Endothelial cell of umbilical vein (primary cell): ENCODE results near the gene SYTL3. TPM values are rescaled to one million over a fixed set of nuclear protein-coding genes. Genes with fewer than 3 reads are reported as not detected.

ENCODE experiments used
- BruUV-seq: library from RNA; stranded (reverse); fragments of 400-500 nt; replicated peaks from 2 replicates; lab custom pipeline; 2021; lab: Mats Ljungman, UMichigan
- CTCF ChIA-PET: fragments of 300-600, 350-600 bp; sonication (Branson Sonifier 250); formaldehyde crosslinking; loops from one replicate; lab custom pipeline; 2021; ENCODE audit warnings: antibody characterized with exemption, inconsistent platforms; lab: Charles Lee
- POLR2A ChIA-PET: fragments of 300-600, 350-600 bp; sonication (Branson Sonifier 250); formaldehyde crosslinking; loops from one replicate; lab custom pipeline; 2021; ENCODE audit warnings: antibody characterized with exemption, inconsistent platforms; lab: Charles Lee
- DNase-seq: peaks from one replicate; pipeline ENCODE4 v3.0.0-alpha.2; 2011; ENCODE audit warnings: low read depth, low spot score
- FAIRE-seq: peaks from 2 replicates; lab custom pipeline; 2011; peaks lifted over from hg19 to GRCh38; lab: Jason Lieb, UNC
- H2AFZ ChIP-seq: 2 replicates; pipeline ENCODE4 v1.6.0; 2012; ENCODE audit warnings: low read depth, low read length, control low read depth, inconsistent platforms
- H3K27ac ChIP-seq: 2 replicates; pipeline ENCODE4 v1.5.1; 2011; ENCODE audit warnings: low read depth, mild to moderate bottlenecking, control low read depth, low read length, moderate library complexity; ENCODE audit not compliant: insufficient read depth
- H3K27me3 ChIP-seq, 2 experiments: 2 replicates each; pipeline versions ENCODE4 v1.6.0 to v1.6.1; 2011; ENCODE audit warnings: low read length in 2 of 2, mixed read lengths in 1 of 2; ENCODE audit not compliant: control insufficient read depth in 2 of 2, insufficient read depth in 2 of 2
- H3K36me3 ChIP-seq, 2 experiments: 2 replicates in 1 of 2; 3 replicates in 1 of 2; pipeline ENCODE4 v1.5.1; 2011; ENCODE audit warnings: low read length in 2 of 2, mild to moderate bottlenecking in 1 of 2, moderate library complexity in 1 of 2; ENCODE audit not compliant: control insufficient read depth in 2 of 2, insufficient read depth in 2 of 2; ENCODE audit errors: extremely low read depth in 1 of 2
- H3K4me1 ChIP-seq: 3 replicates; pipeline ENCODE4 v1.5.1; 2011; ENCODE audit warnings: mild to moderate bottlenecking, low read length; ENCODE audit not compliant: control insufficient read depth, insufficient read depth; ENCODE audit errors: extremely low read depth
- H3K4me2 ChIP-seq: 2 replicates; pipeline ENCODE4 v1.6.1; 2011; ENCODE audit warnings: low read length, control low read depth, mixed read lengths; ENCODE audit not compliant: insufficient read depth
- H3K4me3 ChIP-seq, 3 experiments: fragments of 200-600 bp in 1 of 3; sonication (generic), shearing (Covaris generic) in 1 of 3; replicated peaks in 1 of 3; 2 replicates each; pipeline ENCODE4 v1.5.1; 2011 to 2016; ENCODE audit warnings: control low read depth in 3 of 3, low read length in 3 of 3, mild to moderate bottlenecking in 2 of 3, inconsistent platforms in 1 of 3, low read depth in 1 of 3, moderate library complexity in 1 of 3; ENCODE audit not compliant: insufficient read depth in 1 of 3
- H3K79me2 ChIP-seq: 2 replicates; pipeline ENCODE4 v1.6.0; 2012; ENCODE audit warnings: low read length, inconsistent platforms; ENCODE audit not compliant: control insufficient read depth, insufficient read depth
- H3K9ac ChIP-seq: replicated peaks from 2 replicates; pipeline ENCODE3; 2011; ENCODE audit warnings: low read length, control low read depth; ENCODE audit not compliant: insufficient read depth; ENCODE audit errors: extremely low read depth
- H3K9me1 ChIP-seq: replicated peaks from 3 replicates; pipeline ENCODE4 v1.6.0; 2011; ENCODE audit warnings: mild to moderate bottlenecking, low read length; ENCODE audit not compliant: control insufficient read depth, insufficient read depth; ENCODE audit errors: extremely low read depth
- H3K9me3 ChIP-seq: replicated peaks from 2 replicates; pipeline ENCODE4 v1.5.1; 2012; ENCODE audit warnings: low read length, inconsistent platforms; ENCODE audit not compliant: control insufficient read depth, insufficient read depth
- H4K20me1 ChIP-seq: replicated peaks from 2 replicates; pipeline ENCODE3; 2011; ENCODE audit warnings: mild to moderate bottlenecking, low read length; ENCODE audit not compliant: control insufficient read depth, insufficient read depth; ENCODE audit errors: extremely low read depth
- CTCF ChIP-seq, 2 donors: IDR thresholded peaks; 1 replicate in 1 of 2; 2 replicates in 1 of 2; pipeline ENCODE4 v1.5.1; 2011; ENCODE audit warnings: low read length in 2 of 2, mild to moderate bottlenecking in 2 of 2, moderate library complexity in 2 of 2, control low read depth in 1 of 2, inconsistent platforms in 1 of 2, low read depth in 1 of 2; ENCODE audit not compliant: insufficient read depth in 1 of 2; ENCODE audit errors: extremely low read depth in 1 of 2
- EZH2 ChIP-seq: IDR thresholded peaks from 2 replicates; pipeline ENCODE4 v1.6.1; 2012; ENCODE audit warnings: borderline replicate concordance, low read depth, mild to moderate bottlenecking, moderate library complexity, low read length, inconsistent platforms; ENCODE audit not compliant: severe bottlenecking
- FOS ChIP-seq: IDR thresholded peaks from 2 replicates; pipeline ENCODE4 v1.6.1; 2011; ENCODE audit warnings: mild to moderate bottlenecking, low read length, moderate library complexity, borderline replicate concordance; ENCODE audit not compliant: insufficient read depth
- GATA2 ChIP-seq: IDR thresholded peaks from 2 replicates; pipeline ENCODE4 v1.7.0; 2011; ENCODE audit warnings: low read depth, mild to moderate bottlenecking, moderate library complexity, mixed read lengths, low read length; ENCODE audit not compliant: insufficient read length, insufficient read depth
- JUN ChIP-seq: IDR thresholded peaks from 2 replicates; pipeline ENCODE4 v1.6.1; 2011; ENCODE audit warnings: borderline replicate concordance, low read depth; ENCODE audit not compliant: insufficient read length, insufficient read depth
- MAX ChIP-seq: IDR thresholded peaks from 2 replicates; pipeline ENCODE4 v1.6.1; 2011; ENCODE audit not compliant: insufficient read depth, insufficient read length
- MYC ChIP-seq: IDR thresholded peaks from one replicate; pipeline ENCODE4 v1.6.1; 2011; ENCODE audit warnings: mild to moderate bottlenecking, low read depth, low read length
- POLR2A ChIP-seq: IDR thresholded peaks from 2 replicates; pipeline ENCODE4 v1.6.1; 2012; ENCODE audit warnings: low read depth, mild to moderate bottlenecking, control low read depth, low read length
- POLR2AphosphoS5 ChIP-seq: IDR thresholded peaks from 2 replicates; pipeline ENCODE4 v1.6.1; 2012; ENCODE audit warnings: low read depth, mild to moderate bottlenecking, control low read depth, low read length, moderate library complexity; ENCODE audit not compliant: insufficient read depth
- dilution Hi-C: fragments of 300-500 bp; cut with MboI; formaldehyde crosslinking; loops from one replicate; pipeline ENCODE4 v1.15.0; 2019; ENCODE audit warnings: low sequenced_read_pairs; ENCODE audit not compliant: extremely low pct_ligation_motif_present
- intact Hi-C: fragments of 100-400 bp; cut with micrococcal nuclease; formaldehyde crosslinking; loops from one replicate; pipeline ENCODE4 v1.10.0; 2022
- polyA plus RNA-seq, 4 experiments: library from polyadenylated mRNA; depleted of rRNA in 3 of 4; stranded (reverse) in 3 of 4; unstranded in 1 of 4; fragments of >200 nt; gene quantifications; 2 replicates each; pipeline versions ENCODE4 v1.2.1 to v1.2.3, GENCODE V29; 2011 to 2012; ENCODE audit warnings: missing spikeins in 1 of 4
- total RNA-seq: library from RNA; stranded (reverse); gene quantifications from 2 replicates; pipeline ENCODE4 v1.2.3, GENCODE V29; 2021

SYTL3 gene
- total and polyA plus RNA-seq, 2 donors (not counting 3 experiments of a cell fraction or from before 2014, with no cell fraction given), result 0.59 to 0.77 TPM

DNA sequence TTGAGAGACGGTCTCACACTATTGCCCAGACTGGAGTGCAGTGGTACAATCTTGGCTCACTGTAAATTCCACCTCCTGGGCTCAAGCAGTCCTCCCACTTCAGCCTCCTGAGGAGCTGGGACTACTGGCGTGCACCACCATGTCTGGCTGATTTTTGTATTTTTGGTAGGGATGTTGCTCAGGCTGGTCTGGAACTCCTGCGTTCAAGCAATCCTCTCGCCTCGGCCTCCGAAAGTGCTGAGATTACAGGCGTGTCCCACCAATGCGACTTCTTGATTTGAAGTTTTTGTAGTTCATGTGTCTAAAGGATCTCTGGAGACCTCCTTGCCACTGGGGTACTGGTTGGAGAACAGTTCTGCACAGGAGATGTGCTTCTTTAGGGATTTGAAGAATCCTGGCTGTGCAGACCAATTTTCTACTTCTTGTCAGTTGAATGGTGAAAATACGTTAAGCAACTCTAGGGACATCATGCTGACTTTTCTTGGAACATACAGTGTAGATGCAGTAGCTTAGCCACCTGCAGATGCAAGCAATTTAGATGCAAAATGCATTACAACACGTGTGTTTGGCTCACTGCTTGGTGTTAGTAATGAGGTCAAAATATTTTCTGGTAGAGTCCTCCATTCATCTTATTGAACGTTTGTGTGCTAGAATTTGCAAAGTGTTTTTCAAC is 28.2 kb downstream of the SYTL3 start:
- no peak overlapping the region for H3K4me3 ChIP-seq
- H3K9me3 ChIP-seq, result no peaks in the 10 kb centered on the region
- no peaks in the 10 kb centered on the region for H3K9me1 ChIP-seq
- no peaks in the 10 kb centered on the region for H3K27me3 ChIP-seq
- DNase-seq (no peak), FAIRE-seq (no peak)
- CTCF ChIA-PET, result no interaction called here
- BruUV-seq, result no TSS peak
- H3K4me2 ChIP-seq, result no peak overlapping the region
- no peaks in the 10 kb centered on the region for H3K36me3 ChIP-seq
- POLR2A ChIA-PET, result no interaction called here
- H3K27ac ChIP-seq, result no peak overlapping the region
- dilution Hi-C loops, result no loop called here
- H3K9ac ChIP-seq, result no peak overlapping the region
- no peak overlapping the region for H2AFZ ChIP-seq
- no peaks in the 10 kb centered on the region for H3K79me2 ChIP-seq
- no peaks in the 10 kb centered on the region for H3K4me1 ChIP-seq
- no peaks in the 10 kb centered on the region for H4K20me1 ChIP-seq
- TF ChIP-seq MYC (no peak), EZH2 (no peak), JUN (no peak), POLR2A (no peak), CTCF (IDR thresholded peaks at IDR 0.05; ENCODE audit: extremely low read depth in 1 of 2, insufficient read depth in 1 of 2, low read depth in 1 of 2, low read length in 2 of 2) (no peak), POLR2AphosphoS5 (no peak), FOS (no peak), MAX (no peak), GATA2 (no peak)
- intact Hi-C loops, result no loop called here
